ENCODE data around the gene ZNF573.
"Not testable (repeated sequence)": the region's sequence is repeated elsewhere in the genome, so short reads cannot be mapped to it uniquely, and the experiment has no call there.

ZNF573 gene

GRCh38 chr19:37763488-37763887 lies 15.9 kb downstream of the ZNF573 start:
- H3K9ac ChIP-seq (ENCODE audit: low read length) = no peak overlapping the region
- H4K20me1 ChIP-seq (ENCODE audit: insufficient read depth, low read length) = no peaks in the 10 kb centered on the region
- H3K36me3 ChIP-seq (replicated peaks; ENCODE audit: insufficient read depth, low read length) = no peaks in the 10 kb centered on the region
- no peak overlapping the region for H3K27ac ChIP-seq (ENCODE audit: low read length)
- H3K79me2 ChIP-seq (ENCODE audit: low read length) = no peaks in the 10 kb centered on the region
- no peak overlapping the region for H2AFZ ChIP-seq (ENCODE audit: low read length)
- no peaks in the 10 kb centered on the region; the same call in 1 of the 2 replicates for H3K9me3 ChIP-seq (replicated peaks; ENCODE audit: insufficient read depth, low read length)
- H3F3A ChIP-seq (ENCODE audit: insufficient read depth, low read length) = no peaks in the 10 kb centered on the region
- no peak overlapping the region for H3K4me2 ChIP-seq (ENCODE audit: low read depth, low read length)
- no peak for TF ChIP-seq EZH2 (optimal IDR thresholded peaks at IDR 0.05; ENCODE audit: low read depth, low read length)
- H3K4me1 ChIP-seq (ENCODE audit: low read length) = no peaks in the 10 kb centered on the region
- H3K27me3 ChIP-seq (replicated peaks; ENCODE audit: insufficient read depth, low read length) = no peaks in the 10 kb centered on the region
- H3K4me3 ChIP-seq (ENCODE audit: low read length) = no peak overlapping the region
- DNase-seq = no peak
- H3K9me2 ChIP-seq (replicated peaks; ENCODE audit: insufficient read depth, low read length) = no peaks in the 10 kb centered on the region

- H3K9ac ChIP-seq (ENCODE audit: low read length); H3K4me3 ChIP-seq (ENCODE audit: low read length); H3K4me1 ChIP-seq (ENCODE audit: low read length); DNase-seq; H3K27me3 ChIP-seq (replicated peaks; ENCODE audit: insufficient read depth, low read length); H3F3A ChIP-seq (ENCODE audit: insufficient read depth, low read length); H3K27ac ChIP-seq (ENCODE audit: low read length); H3K79me2 ChIP-seq (ENCODE audit: low read length); H3K4me2 ChIP-seq (ENCODE audit: low read depth, low read length); H2AFZ ChIP-seq (ENCODE audit: low read length); H4K20me1 ChIP-seq (ENCODE audit: insufficient read depth, low read length); H3K36me3 ChIP-seq (replicated peaks; ENCODE audit: insufficient read depth, low read length); H3K9me2 ChIP-seq (replicated peaks; ENCODE audit: insufficient read depth, low read length); H3K9me3 ChIP-seq (replicated peaks; ENCODE audit: insufficient read depth, low read length): not testable (repeated sequence)
Observed at GRCh38 chr19:37757683-37758082, 21.7 kb downstream of the ZNF573 start.

GRCh38 chr19:37738371-37738770 lies 41.0 kb downstream of the ZNF573 start:
- H3F3A ChIP-seq (ENCODE audit: insufficient read depth, low read length) = no peaks in the 10 kb centered on the region
- no peaks in the 10 kb centered on the region for H3K79me2 ChIP-seq (ENCODE audit: low read length)
- H3K36me3 ChIP-seq (replicated peaks; ENCODE audit: insufficient read depth, low read length) = no peaks in the 10 kb centered on the region
- no peak overlapping the region for H3K4me3 ChIP-seq (ENCODE audit: low read length)
- no peaks in the 10 kb centered on the region for H3K9me3 ChIP-seq (replicated peaks; ENCODE audit: insufficient read depth, low read length)
- TF ChIP-seq CTCF (IDR thresholded peaks at IDR 0.05; ENCODE audit: low read length) = no peak
- TF ChIP-seq EZH2phosphoT487 (IDR thresholded peaks at IDR 0.05; ENCODE audit: low read length) = no peak
- TF ChIP-seq EZH2 (optimal IDR thresholded peaks at IDR 0.05; ENCODE audit: low read depth, low read length) = no peak
- H3K9me2 ChIP-seq (replicated peaks; ENCODE audit: insufficient read depth, low read length) = no peaks in the 10 kb centered on the region
- H3K9ac ChIP-seq (ENCODE audit: low read length) = no peak overlapping the region
- no peaks in the 10 kb centered on the region for H3K27me3 ChIP-seq (replicated peaks; ENCODE audit: insufficient read depth, low read length)
- H2AFZ ChIP-seq (ENCODE audit: low read length) = no peak overlapping the region
- no peak for DNase-seq
- no peaks in the 10 kb centered on the region for H3K4me1 ChIP-seq (ENCODE audit: low read length)
- no peaks in the 10 kb centered on the region for H4K20me1 ChIP-seq (ENCODE audit: insufficient read depth, low read length)
- no peak overlapping the region for H3K27ac ChIP-seq (ENCODE audit: low read length)
- no peak overlapping the region for H3K4me2 ChIP-seq (ENCODE audit: low read depth, low read length)

GRCh38 chr19:37725181-37725580 lies 54.2 kb downstream of the ZNF573 start:
- no peaks in the 10 kb centered on the region for H3K27me3 ChIP-seq (replicated peaks; ENCODE audit: insufficient read depth, low read length)
- H2AFZ ChIP-seq (ENCODE audit: low read length) = no peak overlapping the region
- H3K4me3 ChIP-seq (ENCODE audit: low read length) = no peak overlapping the region
- no peaks in the 10 kb centered on the region for H3K9me2 ChIP-seq (replicated peaks; ENCODE audit: insufficient read depth, low read length)
- no peaks in the 10 kb centered on the region for H4K20me1 ChIP-seq (ENCODE audit: insufficient read depth, low read length)
- no peaks in the 10 kb centered on the region for H3F3A ChIP-seq (ENCODE audit: insufficient read depth, low read length)
- H3K79me2 ChIP-seq (ENCODE audit: low read length) = no peaks in the 10 kb centered on the region
- DNase-seq = no peak
- H3K27ac ChIP-seq (ENCODE audit: low read length) = no peak overlapping the region
- H3K4me2 ChIP-seq (ENCODE audit: low read depth, low read length) = no peak overlapping the region
- H3K4me1 ChIP-seq (ENCODE audit: low read length) = no peaks in the 10 kb centered on the region
- no peak overlapping the region for H3K9ac ChIP-seq (ENCODE audit: low read length)
- no peaks in the 10 kb centered on the region for H3K36me3 ChIP-seq (replicated peaks; ENCODE audit: insufficient read depth, low read length)
- TF ChIP-seq CTCF (IDR thresholded peaks at IDR 0.05; ENCODE audit: low read length) (no peak), EZH2 (optimal IDR thresholded peaks at IDR 0.05; ENCODE audit: low read depth, low read length) (no peak), EZH2phosphoT487 (IDR thresholded peaks at IDR 0.05; ENCODE audit: low read length) (no peak)
- no peaks in the 10 kb centered on the region for H3K9me3 ChIP-seq (replicated peaks; ENCODE audit: insufficient read depth, low read length)
